ENCODE data around the gene AQP6. TPM values are rescaled to one million over a fixed set of nuclear protein-coding genes. Genes with fewer than 3 reads are reported as not detected.

The AQP6 gene
- total RNA-seq, 1 donor from 2014 or later: not detected

DNA sequence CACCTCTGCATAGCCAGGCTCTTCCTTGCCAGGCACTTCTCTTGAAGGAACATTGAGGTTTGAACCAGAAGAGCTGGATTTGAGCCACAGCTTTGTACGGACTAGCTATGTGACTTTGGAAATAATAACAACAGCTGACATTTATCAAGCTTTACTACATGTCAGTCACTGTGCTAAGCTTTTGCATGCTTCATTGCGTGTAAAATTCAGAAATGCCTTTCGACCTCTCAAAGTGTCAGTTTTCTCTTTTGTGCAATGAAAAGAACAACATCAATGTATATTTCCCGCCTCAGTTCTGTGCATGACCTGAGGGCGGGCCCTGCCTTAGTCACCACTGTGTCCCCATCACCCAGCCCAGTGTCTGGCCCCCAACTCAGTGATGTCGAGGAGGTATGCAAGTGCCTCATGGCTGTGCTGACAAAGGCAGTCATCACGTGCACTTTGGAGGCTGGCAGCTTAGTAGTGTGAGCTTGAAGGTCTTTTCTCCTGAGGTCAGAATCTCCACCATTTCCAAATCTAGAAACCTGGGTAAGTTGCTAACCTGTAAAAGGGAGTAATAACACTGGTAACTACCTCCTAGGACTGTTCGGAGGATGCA is 40.1 kb upstream of the AQP6 start:
- intact Hi-C loops (cut with micrococcal nuclease): no loop called here
- TF ChIP-seq, protein P1, sequence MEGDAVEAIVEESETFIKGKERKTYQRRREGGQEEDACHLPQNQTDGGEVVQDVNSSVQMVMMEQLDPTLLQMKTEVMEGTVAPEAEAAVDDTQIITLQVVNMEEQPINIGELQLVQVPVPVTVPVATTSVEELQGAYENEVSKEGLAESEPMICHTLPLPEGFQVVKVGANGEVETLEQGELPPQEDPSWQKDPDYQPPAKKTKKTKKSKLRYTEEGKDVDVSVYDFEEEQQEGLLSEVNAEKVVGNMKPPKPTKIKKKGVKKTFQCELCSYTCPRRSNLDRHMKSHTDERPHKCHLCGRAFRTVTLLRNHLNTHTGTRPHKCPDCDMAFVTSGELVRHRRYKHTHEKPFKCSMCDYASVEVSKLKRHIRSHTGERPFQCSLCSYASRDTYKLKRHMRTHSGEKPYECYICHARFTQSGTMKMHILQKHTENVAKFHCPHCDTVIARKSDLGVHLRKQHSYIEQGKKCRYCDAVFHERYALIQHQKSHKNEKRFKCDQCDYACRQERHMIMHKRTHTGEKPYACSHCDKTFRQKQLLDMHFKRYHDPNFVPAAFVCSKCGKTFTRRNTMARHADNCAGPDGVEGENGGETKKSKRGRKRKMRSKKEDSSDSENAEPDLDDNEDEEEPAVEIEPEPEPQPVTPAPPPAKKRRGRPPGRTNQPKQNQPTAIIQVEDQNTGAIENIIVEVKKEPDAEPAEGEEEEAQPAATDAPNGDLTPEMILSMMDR (IDR thresholded peaks at IDR 0.05): no peak
- no peaks in the 10 kb centered on the region for H3K4me1 Mint-ChIP-seq
- DNase-seq (no peak), ATAC-seq (ENCODE audit: low read depth) (no peak)
- ChIA-PET CTCF (interaction anchor here (0.6 to 2.4 kb wide), 2 partner anchors 13 to 301 kb away, joined by 3 to 8 read pairs; no protein-coding TSS in a partner anchor), POLR2A (no interaction called here)
- H3K4me3 Mint-ChIP-seq: no peak overlapping the region
- H3K27me3 Mint-ChIP-seq: peaks cover 21% of the 10 kb centered on the region
- H3K9me3 Mint-ChIP-seq: no peaks in the 10 kb centered on the region
- no peaks in the 10 kb centered on the region for H3K36me3 Mint-ChIP-seq (ENCODE audit: low read depth)
- H3K27ac Mint-ChIP-seq: no peak overlapping the region

DNA sequence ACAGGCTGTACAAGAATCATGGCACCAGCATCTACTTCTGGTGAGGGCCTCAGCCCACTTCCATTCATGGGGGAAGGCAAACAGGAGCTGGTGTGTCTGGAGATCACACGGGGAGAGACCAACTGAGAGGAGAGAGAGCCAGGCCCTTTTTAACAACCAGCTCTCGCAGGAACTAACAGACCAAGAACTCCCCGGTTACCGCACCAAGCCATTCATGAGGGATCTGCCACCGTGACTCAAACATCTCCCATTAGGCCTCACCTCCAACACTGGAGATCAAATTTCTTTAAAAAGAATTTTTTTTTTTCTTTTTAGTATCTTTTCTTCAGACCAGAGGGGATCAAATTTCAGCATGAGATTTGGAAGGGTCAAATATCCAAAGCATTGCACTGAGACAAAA is 39.0 kb upstream of the AQP6 start:
- peaks cover 21% of the 10 kb centered on the region for H3K27me3 Mint-ChIP-seq
- ATAC-seq (ENCODE audit: low read depth) (no peak), DNase-seq (no peak)
- no peak overlapping the region for H3K27ac Mint-ChIP-seq
- no peaks in the 10 kb centered on the region for H3K36me3 Mint-ChIP-seq (ENCODE audit: low read depth)
- no peak overlapping the region for H3K4me3 Mint-ChIP-seq
- no peaks in the 10 kb centered on the region for H3K4me1 Mint-ChIP-seq
- ChIA-PET CTCF (interaction anchor here (2.4 kb wide), 1 partner anchor 12 kb away, joined by 8 read pairs; no protein-coding TSS in a partner anchor), POLR2A (no interaction called here)
- H3K9me3 Mint-ChIP-seq: no peaks in the 10 kb centered on the region
- TF ChIP-seq, protein P1 (IDR thresholded peaks at IDR 0.05): no peak
- intact Hi-C loops (cut with micrococcal nuclease): no loop called here

DNA sequence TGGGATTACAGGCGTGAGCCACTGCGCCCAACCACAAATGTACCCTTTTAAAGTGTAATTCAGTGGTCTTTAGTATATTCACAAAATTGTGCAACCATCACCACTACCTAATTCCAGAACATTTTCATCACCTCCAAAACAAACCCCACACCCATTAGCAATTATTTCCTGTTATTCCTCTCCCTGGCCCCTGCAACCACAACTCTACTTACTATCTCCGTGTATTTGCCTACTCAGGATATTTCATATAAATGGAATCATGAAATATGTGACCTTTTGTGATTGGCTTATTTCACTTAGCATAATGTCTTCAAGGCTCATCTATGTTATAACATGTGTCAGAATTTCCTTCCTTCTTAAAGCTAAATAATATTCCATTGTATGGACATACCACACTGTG is 38.2 kb upstream of the AQP6 start:
- Mint-ChIP-seq H3K27ac (no peak overlapping the region), H3K36me3 (ENCODE audit: low read depth) (no peaks in the 10 kb centered on the region), H3K27me3 (peaks cover 17% of the 10 kb centered on the region), H3K4me3 (no peak overlapping the region), H3K4me1 (no peaks in the 10 kb centered on the region), H3K9me3 (no peaks in the 10 kb centered on the region)
- ChIA-PET CTCF (no interaction called here), POLR2A (no interaction called here)
- ATAC-seq (ENCODE audit: low read depth) (no peak), DNase-seq (no peak)
- intact Hi-C loops (cut with micrococcal nuclease): no loop called here
- TF ChIP-seq, protein P1 (IDR thresholded peaks at IDR 0.05): no peak

DNA sequence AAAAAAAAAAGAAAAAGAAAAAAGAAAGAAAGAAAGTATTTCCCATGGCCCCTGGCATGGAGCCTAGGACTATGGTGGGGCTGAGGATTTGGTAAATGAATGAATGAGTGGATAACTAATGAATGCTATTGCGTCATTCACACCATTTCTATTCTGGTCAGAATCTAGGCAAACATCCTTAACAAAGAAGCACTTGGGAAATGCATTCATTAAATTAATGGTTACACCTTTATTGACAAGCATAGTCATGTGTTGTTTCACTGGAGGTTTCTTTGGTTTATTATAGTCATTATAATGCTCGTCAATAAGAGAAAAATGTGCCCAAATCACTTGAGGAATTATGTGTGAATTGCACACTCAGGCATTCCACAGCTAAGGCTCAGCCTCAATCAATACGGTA is 35.8 kb upstream of the AQP6 start:
- POLR2A ChIA-PET: interaction anchor here (0.5 kb wide), 1 partner anchor 22 kb away, joined by 5 read pairs; no protein-coding TSS in a partner anchor
- DNase-seq (no peak), ATAC-seq (ENCODE audit: low read depth) (no peak)
- H3K4me3 Mint-ChIP-seq: no peak overlapping the region
- intact Hi-C loops (cut with micrococcal nuclease): no loop called here
- H3K9me3 Mint-ChIP-seq: no peaks in the 10 kb centered on the region
- H3K27ac Mint-ChIP-seq: no peak overlapping the region
- peaks cover 4% of the 10 kb centered on the region for H3K4me1 Mint-ChIP-seq
- CTCF ChIA-PET: interaction anchor here (1.2 kb wide), 1 partner anchor 8 kb away, joined by 4 read pairs; no protein-coding TSS in a partner anchor
- no peaks in the 10 kb centered on the region for H3K36me3 Mint-ChIP-seq (ENCODE audit: low read depth)
- TF ChIP-seq, protein P1 (IDR thresholded peaks at IDR 0.05): no peak
- H3K27me3 Mint-ChIP-seq: peaks cover 14% of the 10 kb centered on the region

DNA sequence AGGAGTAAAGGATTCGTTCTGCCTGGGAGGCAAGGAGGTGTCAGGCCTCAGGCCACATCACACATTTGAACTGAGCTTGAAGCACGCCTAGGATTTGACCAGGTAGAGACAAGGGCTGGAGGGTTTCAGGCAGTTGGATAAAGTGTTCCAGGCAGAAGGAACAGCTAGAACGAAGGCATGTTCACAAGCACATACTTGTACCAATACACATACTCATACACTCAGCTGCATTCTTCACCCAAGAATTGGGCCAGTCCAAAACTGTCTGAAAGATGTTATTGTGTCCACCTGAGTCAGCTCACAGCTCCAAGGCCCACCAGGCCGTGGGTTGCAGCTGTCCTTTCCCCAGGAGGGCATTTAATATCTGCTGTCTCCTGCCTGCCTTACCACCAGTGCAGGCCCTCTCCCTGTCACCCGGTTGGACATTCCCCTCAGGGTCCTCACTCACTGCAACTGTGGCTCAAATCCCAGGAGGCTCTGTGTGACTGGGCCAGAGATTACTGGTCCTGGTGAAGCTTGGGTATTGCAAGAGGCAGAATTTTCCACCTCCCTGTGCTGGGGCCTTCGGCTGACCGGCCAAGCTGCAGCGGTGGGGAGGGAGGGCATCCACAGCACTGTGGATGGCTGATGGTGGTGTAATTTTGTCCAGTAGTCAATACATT is 35.0 kb upstream of the AQP6 start:
- Mint-ChIP-seq H3K9me3 (no peaks in the 10 kb centered on the region), H3K4me1 (peaks cover 8% of the 10 kb centered on the region), H3K27ac (no peak overlapping the region), H3K36me3 (ENCODE audit: low read depth) (no peaks in the 10 kb centered on the region), H3K27me3 (peaks cover 14% of the 10 kb centered on the region), H3K4me3 (no peak overlapping the region)
- DNase-seq (no peak), ATAC-seq (ENCODE audit: low read depth) (no peak)
- intact Hi-C loops (cut with micrococcal nuclease): no loop called here
- ChIA-PET CTCF (interaction anchor here (1.2 kb wide), 1 partner anchor 8 kb away, joined by 4 read pairs; no protein-coding TSS in a partner anchor), POLR2A (no interaction called here)
- TF ChIP-seq, protein P1 (IDR thresholded peaks at IDR 0.05): no peak

Data from activated B cell treated with CpG ODN at 0.5 μM for 24 hours (primary cell).